22Rv1 (cell line): ENCODE results near the gene MADCAM1.

Experiments
- ZFX ChIP-seq: fragments of 450-650 bp; IDR thresholded peaks from 2 replicates; pipeline ENCODE4 v1.6.1; 2017; ENCODE audit warnings: antibody characterized with exemption, borderline replicate concordance
- TF ChIP-seq, protein P1 (sequence below): fragments of 450-650 bp; IDR thresholded peaks from 2 replicates; pipeline ENCODE4 v1.5.1; 2017; ENCODE audit warnings: mild to moderate bottlenecking

DNA sequence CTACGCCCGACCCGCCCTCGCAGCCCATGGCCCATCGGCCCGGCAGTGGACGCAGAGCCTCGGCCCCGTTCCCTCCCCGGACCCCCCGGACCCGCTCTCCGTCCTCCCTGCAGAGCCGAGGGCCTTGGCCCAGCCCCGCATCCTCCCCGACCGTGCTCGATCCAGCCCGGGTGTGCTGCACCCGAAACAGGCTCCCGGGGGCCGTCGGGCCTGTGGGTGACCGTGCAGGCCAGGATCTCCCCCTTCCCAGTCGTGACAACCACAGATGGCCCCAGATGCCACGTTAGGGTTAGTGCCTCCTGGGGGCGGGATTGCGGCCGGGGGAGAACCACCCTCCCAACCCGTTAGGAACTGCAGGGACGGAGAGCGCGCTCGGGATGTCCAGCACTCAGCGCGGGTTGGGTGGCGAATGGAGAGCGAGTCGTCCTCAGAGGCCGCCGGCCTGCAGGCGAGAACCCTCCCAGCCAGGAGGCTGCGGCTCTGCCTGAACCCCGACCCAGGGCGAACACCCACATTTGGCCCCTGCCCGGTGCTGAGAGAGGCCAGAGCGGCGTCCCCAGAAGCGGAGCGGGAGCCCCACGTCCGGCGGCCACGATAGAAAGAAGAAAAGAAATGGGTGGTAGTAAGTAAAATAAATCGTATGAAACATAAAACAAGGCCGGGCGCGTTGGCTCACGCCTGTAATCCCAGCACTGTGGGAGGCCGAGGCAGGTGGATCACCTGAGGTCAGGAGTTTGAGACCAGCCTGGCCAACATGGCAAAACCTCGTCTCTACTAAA is 6.7 kb upstream of the MADCAM1 start:
- TF ChIP-seq, protein P1, sequence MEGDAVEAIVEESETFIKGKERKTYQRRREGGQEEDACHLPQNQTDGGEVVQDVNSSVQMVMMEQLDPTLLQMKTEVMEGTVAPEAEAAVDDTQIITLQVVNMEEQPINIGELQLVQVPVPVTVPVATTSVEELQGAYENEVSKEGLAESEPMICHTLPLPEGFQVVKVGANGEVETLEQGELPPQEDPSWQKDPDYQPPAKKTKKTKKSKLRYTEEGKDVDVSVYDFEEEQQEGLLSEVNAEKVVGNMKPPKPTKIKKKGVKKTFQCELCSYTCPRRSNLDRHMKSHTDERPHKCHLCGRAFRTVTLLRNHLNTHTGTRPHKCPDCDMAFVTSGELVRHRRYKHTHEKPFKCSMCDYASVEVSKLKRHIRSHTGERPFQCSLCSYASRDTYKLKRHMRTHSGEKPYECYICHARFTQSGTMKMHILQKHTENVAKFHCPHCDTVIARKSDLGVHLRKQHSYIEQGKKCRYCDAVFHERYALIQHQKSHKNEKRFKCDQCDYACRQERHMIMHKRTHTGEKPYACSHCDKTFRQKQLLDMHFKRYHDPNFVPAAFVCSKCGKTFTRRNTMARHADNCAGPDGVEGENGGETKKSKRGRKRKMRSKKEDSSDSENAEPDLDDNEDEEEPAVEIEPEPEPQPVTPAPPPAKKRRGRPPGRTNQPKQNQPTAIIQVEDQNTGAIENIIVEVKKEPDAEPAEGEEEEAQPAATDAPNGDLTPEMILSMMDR: no peak
- no peak for TF ChIP-seq ZFX
